ENCODE results near the gene STAG3.

DNA sequence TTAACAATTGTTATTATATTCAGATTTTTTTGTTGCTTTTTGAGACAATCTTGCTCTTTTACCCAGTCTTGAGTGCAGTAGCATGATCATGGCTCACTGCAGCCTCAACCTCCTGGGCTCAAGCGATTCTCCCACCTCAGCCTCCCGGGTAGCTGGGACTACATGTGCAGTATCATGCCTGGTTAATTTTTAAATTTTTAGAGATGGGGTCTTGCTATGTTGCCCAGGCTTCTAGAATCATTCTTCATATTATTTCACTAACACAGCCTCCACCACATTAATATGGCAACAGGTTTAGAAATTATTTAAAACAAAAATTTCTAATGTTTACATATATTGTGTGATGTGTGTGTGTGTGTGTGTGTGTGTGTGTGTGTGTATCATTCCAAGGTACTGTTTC is 30.4 kb upstream of the STAG3 start:
- no peak for TF ChIP-seq POLR2A (IDR thresholded peaks at IDR 0.05)
- TF ChIP-seq, protein P1, sequence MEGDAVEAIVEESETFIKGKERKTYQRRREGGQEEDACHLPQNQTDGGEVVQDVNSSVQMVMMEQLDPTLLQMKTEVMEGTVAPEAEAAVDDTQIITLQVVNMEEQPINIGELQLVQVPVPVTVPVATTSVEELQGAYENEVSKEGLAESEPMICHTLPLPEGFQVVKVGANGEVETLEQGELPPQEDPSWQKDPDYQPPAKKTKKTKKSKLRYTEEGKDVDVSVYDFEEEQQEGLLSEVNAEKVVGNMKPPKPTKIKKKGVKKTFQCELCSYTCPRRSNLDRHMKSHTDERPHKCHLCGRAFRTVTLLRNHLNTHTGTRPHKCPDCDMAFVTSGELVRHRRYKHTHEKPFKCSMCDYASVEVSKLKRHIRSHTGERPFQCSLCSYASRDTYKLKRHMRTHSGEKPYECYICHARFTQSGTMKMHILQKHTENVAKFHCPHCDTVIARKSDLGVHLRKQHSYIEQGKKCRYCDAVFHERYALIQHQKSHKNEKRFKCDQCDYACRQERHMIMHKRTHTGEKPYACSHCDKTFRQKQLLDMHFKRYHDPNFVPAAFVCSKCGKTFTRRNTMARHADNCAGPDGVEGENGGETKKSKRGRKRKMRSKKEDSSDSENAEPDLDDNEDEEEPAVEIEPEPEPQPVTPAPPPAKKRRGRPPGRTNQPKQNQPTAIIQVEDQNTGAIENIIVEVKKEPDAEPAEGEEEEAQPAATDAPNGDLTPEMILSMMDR (IDR thresholded peaks at IDR 0.05): no peak
- no peak for TF ChIP-seq POLR2AphosphoS5 (IDR thresholded peaks at IDR 0.05)

All from prostate gland (tissue), 2 donors.